Measurements from ENCODE around the gene AGAP2. TPM values are rescaled to one million over a fixed set of nuclear protein-coding genes. Genes with fewer than 3 reads are reported as not detected.

The AGAP2 gene
- total and polyA plus RNA-seq, 9 of the 15 experiments (the other 6 are each of a cell fraction or from before 2014, with no cell fraction given), result 0.04 to 0.77 (median 0.28) TPM; not detected in 1

GRCh38 chr12:57782608-57783465, 44.3 kb upstream of the AGAP2 start, which contains the start of gene TSFM (continued):
- TF ChIP-seq ZNF695 (CRISPR knock-in tag; IDR thresholded peaks at IDR 0.05), result no peak
- TF ChIP-seq ZNF77 (CRISPR knock-in tag; IDR thresholded peaks at IDR 0.05), result no peak
- TF ChIP-seq, protein P1, sequence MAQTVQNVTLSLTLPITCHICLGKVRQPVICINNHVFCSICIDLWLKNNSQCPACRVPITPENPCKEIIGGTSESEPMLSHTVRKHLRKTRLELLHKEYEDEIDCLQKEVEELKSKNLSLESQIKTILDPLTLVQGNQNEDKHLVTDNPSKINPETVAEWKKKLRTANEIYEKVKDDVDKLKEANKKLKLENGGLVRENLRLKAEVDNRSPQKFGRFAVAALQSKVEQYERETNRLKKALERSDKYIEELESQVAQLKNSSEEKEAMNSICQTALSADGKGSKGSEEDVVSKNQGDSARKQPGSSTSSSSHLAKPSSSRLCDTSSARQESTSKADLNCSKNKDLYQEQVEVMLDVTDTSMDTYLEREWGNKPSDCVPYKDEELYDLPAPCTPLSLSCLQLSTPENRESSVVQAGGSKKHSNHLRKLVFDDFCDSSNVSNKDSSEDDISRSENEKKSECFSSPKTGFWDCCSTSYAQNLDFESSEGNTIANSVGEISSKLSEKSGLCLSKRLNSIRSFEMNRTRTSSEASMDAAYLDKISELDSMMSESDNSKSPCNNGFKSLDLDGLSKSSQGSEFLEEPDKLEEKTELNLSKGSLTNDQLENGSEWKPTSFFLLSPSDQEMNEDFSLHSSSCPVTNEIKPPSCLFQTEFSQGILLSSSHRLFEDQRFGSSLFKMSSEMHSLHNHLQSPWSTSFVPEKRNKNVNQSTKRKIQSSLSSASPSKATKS (CRISPR knock-in tag; IDR thresholded peaks at IDR 0.05), result no peak
- TF ChIP-seq, protein P2, sequence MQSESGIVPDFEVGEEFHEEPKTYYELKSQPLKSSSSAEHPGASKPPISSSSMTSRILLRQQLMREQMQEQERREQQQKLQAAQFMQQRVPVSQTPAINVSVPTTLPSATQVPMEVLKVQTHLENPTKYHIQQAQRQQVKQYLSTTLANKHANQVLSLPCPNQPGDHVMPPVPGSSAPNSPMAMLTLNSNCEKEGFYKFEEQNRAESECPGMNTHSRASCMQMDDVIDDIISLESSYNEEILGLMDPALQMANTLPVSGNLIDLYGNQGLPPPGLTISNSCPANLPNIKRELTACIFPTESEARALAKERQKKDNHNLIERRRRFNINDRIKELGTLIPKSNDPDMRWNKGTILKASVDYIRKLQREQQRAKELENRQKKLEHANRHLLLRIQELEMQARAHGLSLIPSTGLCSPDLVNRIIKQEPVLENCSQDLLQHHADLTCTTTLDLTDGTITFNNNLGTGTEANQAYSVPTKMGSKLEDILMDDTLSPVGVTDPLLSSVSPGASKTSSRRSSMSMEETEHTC (IDR thresholded peaks at IDR 0.05), result no peak
- peak; percentile 8 to 75 (median 71) for TF ChIP-seq YY1 (IDR thresholded peaks at IDR 0.05; ENCODE audit: borderline replicate concordance in 1 of 3, control insufficient read depth in 1 of 3, extremely low read depth in 1 of 3, insufficient read depth in 3 of 3, insufficient read length in 1 of 3, insufficient replicate concordance in 2 of 3, low read depth in 1 of 3, low read length in 2 of 3)
- TF ChIP-seq, protein P3, sequence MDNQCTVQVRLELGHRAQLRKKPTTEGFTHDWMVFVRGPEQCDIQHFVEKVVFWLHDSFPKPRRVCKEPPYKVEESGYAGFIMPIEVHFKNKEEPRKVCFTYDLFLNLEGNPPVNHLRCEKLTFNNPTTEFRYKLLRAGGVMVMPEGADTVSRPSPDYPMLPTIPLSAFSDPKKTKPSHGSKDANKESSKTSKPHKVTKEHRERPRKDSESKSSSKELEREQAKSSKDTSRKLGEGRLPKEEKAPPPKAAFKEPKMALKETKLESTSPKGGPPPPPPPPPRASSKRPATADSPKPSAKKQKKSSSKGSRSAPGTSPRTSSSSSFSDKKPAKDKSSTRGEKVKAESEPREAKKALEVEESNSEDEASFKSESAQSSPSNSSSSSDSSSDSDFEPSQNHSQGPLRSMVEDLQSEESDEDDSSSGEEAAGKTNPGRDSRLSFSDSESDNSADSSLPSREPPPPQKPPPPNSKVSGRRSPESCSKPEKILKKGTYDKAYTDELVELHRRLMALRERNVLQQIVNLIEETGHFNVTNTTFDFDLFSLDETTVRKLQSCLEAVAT (IDR thresholded peaks at IDR 0.05), result peak; percentile 71 to 81
- no peak for TF ChIP-seq ZNF347 (CRISPR knock-in tag; IDR thresholded peaks at IDR 0.05; ENCODE audit: low read depth)
- TF ChIP-seq ZNF121 (CRISPR knock-in tag; conservative IDR thresholded peaks at IDR 0.05), result no peak
- no peak for TF ChIP-seq MXI1 (IDR thresholded peaks at IDR 0.05; ENCODE audit: low read depth, low read length)
- TF ChIP-seq GTF2E2 (tag; IDR thresholded peaks at IDR 0.05), result no peak; the same call in 1 of the 2 replicates
- TF ChIP-seq, protein P4, sequence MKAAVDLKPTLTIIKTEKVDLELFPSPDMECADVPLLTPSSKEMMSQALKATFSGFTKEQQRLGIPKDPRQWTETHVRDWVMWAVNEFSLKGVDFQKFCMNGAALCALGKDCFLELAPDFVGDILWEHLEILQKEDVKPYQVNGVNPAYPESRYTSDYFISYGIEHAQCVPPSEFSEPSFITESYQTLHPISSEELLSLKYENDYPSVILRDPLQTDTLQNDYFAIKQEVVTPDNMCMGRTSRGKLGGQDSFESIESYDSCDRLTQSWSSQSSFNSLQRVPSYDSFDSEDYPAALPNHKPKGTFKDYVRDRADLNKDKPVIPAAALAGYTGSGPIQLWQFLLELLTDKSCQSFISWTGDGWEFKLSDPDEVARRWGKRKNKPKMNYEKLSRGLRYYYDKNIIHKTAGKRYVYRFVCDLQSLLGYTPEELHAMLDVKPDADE (conservative IDR thresholded peaks at IDR 0.05; ENCODE audit: control insufficient read depth, low read depth, low read length), result peak; percentile 94
- no peak for TF ChIP-seq HNRNPK (IDR thresholded peaks at IDR 0.05; ENCODE audit: low read depth, low read length, poor library complexity, severe bottlenecking)
